HG03159 (cell line): ENCODE data around the gene CLDN8.

ENCODE experiments used
- ATAC-seq: cut with Tn5 transposase; IDR thresholded peaks from one replicate; pipeline ENCODE4 v1.9.1; 2021; ENCODE audit warnings: mild to moderate bottlenecking, moderate library complexity; ENCODE audit not compliant: unreplicated experiment

CLDN8 gene

GRCh38 chr21:30206551-30207251, 9.2 kb downstream of the CLDN8 start:
- ATAC-seq: no peak

- no peak for ATAC-seq
Measured at GRCh38 chr21:30200000-30200399, 15.9 kb downstream of the CLDN8 start.

- ATAC-seq: no peak
Measured at GRCh38 chr21:30194701-30195299, 21.1 kb downstream of the CLDN8 start.

- ATAC-seq: no peak
Measured at GRCh38 chr21:30193201-30193600, 22.7 kb downstream of the CLDN8 start.

GRCh38 chr21:30190554-30190953, 25.3 kb downstream of the CLDN8 start:
- ATAC-seq: no peak

GRCh38 chr21:30189773-30190172, 26.1 kb downstream of the CLDN8 start:
- ATAC-seq: no peak

- no peak for ATAC-seq
Measured at GRCh38 chr21:30186242-30186641, 29.7 kb downstream of the CLDN8 start.

GRCh38 chr21:30168086-30168485, 47.8 kb downstream of the CLDN8 start:
- no peak for ATAC-seq

- ATAC-seq: no peak
Measured at GRCh38 chr21:30166705-30167104, 49.2 kb downstream of the CLDN8 start, which contains the start of gene CLDN17. TSS of gene CLDN17 (minus strand) at chr21:30166805. CDS start at chr21:30166617, 188 bp downstream.

- no peak for ATAC-seq
Measured at GRCh38 chr21:30166171-30166570, 49.7 kb downstream of the CLDN8 start.

- ATAC-seq: no peak
Measured at GRCh38 chr21:30164796-30165195, 51.1 kb downstream of the CLDN8 start.
